ENCODE measurements around the gene ROGDI.

- TF ChIP-seq EZH2 (IDR thresholded peaks at IDR 0.05; ENCODE audit: insufficient read depth, poor library complexity, severe bottlenecking): no peak
- TF ChIP-seq EZH2phosphoT487 (IDR thresholded peaks at IDR 0.05; ENCODE audit: insufficient read depth, low read depth): no peak
Measured at GRCh38 chr16:4840984-4841383, 38.6 kb upstream of the ROGDI start.
